Measurements from ENCODE around the gene CYP1A2.

DNA sequence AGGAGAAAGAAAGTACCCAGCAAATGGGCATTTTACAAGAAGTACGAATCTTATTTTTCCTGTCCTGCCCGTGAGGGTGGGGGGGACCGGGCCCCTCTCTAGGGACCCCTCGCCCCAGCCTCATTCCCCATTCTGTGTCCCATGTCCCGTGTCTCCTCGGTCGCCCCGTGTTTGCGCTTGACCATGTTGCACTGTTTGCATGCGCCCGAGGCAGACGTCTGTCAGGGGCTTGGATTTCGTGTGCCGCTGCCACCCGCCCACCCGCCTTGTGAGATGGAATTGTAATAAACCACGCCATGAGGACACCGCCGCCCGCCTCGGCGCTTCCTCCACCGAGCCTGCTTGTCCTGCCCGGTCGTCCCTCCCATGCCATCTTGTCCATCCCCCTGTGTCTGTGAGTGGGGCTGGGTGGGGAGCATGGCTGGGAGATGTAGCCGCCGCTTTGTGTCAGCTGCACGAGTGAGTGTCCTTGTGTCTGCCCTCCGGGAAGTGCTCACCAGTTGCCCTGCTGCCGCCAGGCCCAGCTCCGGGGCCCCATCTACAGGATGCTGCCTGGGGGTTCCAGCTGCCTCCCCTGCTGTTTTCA, 54.3 kb downstream of the CYP1A2 start:
- TF ChIP-seq, protein P1, sequence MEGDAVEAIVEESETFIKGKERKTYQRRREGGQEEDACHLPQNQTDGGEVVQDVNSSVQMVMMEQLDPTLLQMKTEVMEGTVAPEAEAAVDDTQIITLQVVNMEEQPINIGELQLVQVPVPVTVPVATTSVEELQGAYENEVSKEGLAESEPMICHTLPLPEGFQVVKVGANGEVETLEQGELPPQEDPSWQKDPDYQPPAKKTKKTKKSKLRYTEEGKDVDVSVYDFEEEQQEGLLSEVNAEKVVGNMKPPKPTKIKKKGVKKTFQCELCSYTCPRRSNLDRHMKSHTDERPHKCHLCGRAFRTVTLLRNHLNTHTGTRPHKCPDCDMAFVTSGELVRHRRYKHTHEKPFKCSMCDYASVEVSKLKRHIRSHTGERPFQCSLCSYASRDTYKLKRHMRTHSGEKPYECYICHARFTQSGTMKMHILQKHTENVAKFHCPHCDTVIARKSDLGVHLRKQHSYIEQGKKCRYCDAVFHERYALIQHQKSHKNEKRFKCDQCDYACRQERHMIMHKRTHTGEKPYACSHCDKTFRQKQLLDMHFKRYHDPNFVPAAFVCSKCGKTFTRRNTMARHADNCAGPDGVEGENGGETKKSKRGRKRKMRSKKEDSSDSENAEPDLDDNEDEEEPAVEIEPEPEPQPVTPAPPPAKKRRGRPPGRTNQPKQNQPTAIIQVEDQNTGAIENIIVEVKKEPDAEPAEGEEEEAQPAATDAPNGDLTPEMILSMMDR (IDR thresholded peaks at IDR 0.05) = no peak
- no peak for TF ChIP-seq ZFX (IDR thresholded peaks at IDR 0.05; ENCODE audit: borderline replicate concordance)
